C4-2B (cell line): ENCODE results near the gene SEMA4D.

ENCODE experiments used
- CTCF ChIP-seq: fragments of 450-650 bp; conservative IDR thresholded peaks from 2 replicates; pipeline ENCODE4 v1.5.1; 2017; ENCODE audit warnings: mild to moderate bottlenecking
- ZFX ChIP-seq: fragments of 450-650 bp; IDR thresholded peaks from 2 replicates; pipeline ENCODE4 v1.6.1; 2017

GRCh38 chr9:89512382-89512781 is 14.5 kb upstream of the SEMA4D start:
- TF ChIP-seq CTCF (no peak), ZFX (no peak)
